Mesendoderm (in vitro differentiated cells): ENCODE data around the gene MRPS5.

Source experiments
- DNase-seq: peaks from one replicate; pipeline ENCODE4 v3.0.0; 2013
- H2AK5ac ChIP-seq: 2 replicates; pipeline ENCODE4 v1.6.1; 2013; ENCODE audit warnings: low read length, inconsistent platforms
- H2BK120ac ChIP-seq: 2 replicates; pipeline ENCODE4 v1.6.1; 2013; ENCODE audit warnings: low read depth, mild to moderate bottlenecking, low read length, moderate library complexity, mixed read lengths
- H2BK15ac ChIP-seq: replicated peaks from 2 replicates; pipeline ENCODE4 v1.6.1; 2013; ENCODE audit warnings: low read depth, mild to moderate bottlenecking, moderate library complexity
- H2BK5ac ChIP-seq: 2 replicates; pipeline ENCODE4 v1.6.1; 2013; ENCODE audit warnings: low read length, inconsistent platforms
- H3K18ac ChIP-seq: 2 replicates; pipeline ENCODE4 v1.6.1; 2013; ENCODE audit warnings: mild to moderate bottlenecking, low read length, mixed read lengths
- H3K23ac ChIP-seq: one replicate; pipeline ENCODE4 v1.6.1; 2013; ENCODE audit warnings: low read length
- H3K27ac ChIP-seq: 2 replicates; pipeline ENCODE4 v1.5.1; 2013; ENCODE audit warnings: low read depth, mild to moderate bottlenecking, inconsistent platforms, low read length, moderate library complexity
- H3K27me3 ChIP-seq: 2 replicates; pipeline ENCODE4 v1.6.1; 2013; ENCODE audit warnings: low read length, control low read depth, mild to moderate bottlenecking, inconsistent platforms; ENCODE audit not compliant: insufficient read depth, poor library complexity
- H3K36me3 ChIP-seq: 2 replicates; pipeline ENCODE4 v1.6.1; 2013; ENCODE audit warnings: low read length, inconsistent platforms; ENCODE audit not compliant: control insufficient read depth, insufficient read depth
- H3K4ac ChIP-seq: one replicate; pipeline ENCODE4 v1.6.1; 2013; ENCODE audit warnings: low read depth, mild to moderate bottlenecking, low read length, moderate library complexity
- H3K4me1 ChIP-seq: 2 replicates; pipeline ENCODE4 v1.6.1; 2013; ENCODE audit warnings: low read depth, low read length, inconsistent platforms; ENCODE audit not compliant: control insufficient read depth
- H3K4me2 ChIP-seq: 2 replicates; pipeline ENCODE4 v1.6.1; 2013; ENCODE audit warnings: low read length
- H3K4me3 ChIP-seq: 2 replicates; pipeline ENCODE4 v1.5.1; 2013; ENCODE audit warnings: mild to moderate bottlenecking, low read length
- H3K56ac ChIP-seq: one replicate; pipeline ENCODE4 v1.6.1; 2013; ENCODE audit warnings: low read length
- H3K79me1 ChIP-seq: 2 replicates; pipeline ENCODE4 v1.6.1; 2013; ENCODE audit warnings: low read length, inconsistent platforms
- H3K79me2 ChIP-seq: 2 replicates; pipeline ENCODE4 v1.6.1; 2013; ENCODE audit warnings: mild to moderate bottlenecking, low read length; ENCODE audit not compliant: control insufficient read depth, insufficient read depth
- H3K9ac ChIP-seq: 2 replicates; pipeline ENCODE4 v1.6.1; 2013; ENCODE audit warnings: low read length, inconsistent platforms
- H4K5ac ChIP-seq: one replicate; pipeline ENCODE4 v1.6.1; 2013; ENCODE audit warnings: low read length
- H4K8ac ChIP-seq: one replicate; pipeline ENCODE4 v1.6.1; 2013; ENCODE audit warnings: low read depth, mild to moderate bottlenecking, control low read depth, low read length, moderate library complexity
- WGBS: extraction: QIAGEN DNeasy Blood & Tissue Kit; methylation state at CpG from one replicate; pipeline ENCODE4 v1.1.7; 2013; ENCODE audit warnings: low lambda C conversion rate, missing lambda C conversion rate; ENCODE audit not compliant: insufficient coverage; ENCODE audit errors: extremely low coverage; 5-methylcytosine and 5-hydroxymethylcytosine counted together

The MRPS5 gene

GRCh38 chr2:95037384-95037839, 84.2 kb downstream of the MRPS5 start:
- Histone ChIP-seq H3K27me3 (no peaks in the 10 kb centered on the region), H3K27ac (no peak overlapping the region), H3K56ac (no peak overlapping the region), H3K4me3 (no peak overlapping the region), H3K79me2 (no peaks in the 10 kb centered on the region), H3K36me3 (no peaks in the 10 kb centered on the region), H2BK120ac (no peak overlapping the region), H4K5ac (no peak overlapping the region), H3K23ac (no peak overlapping the region), H3K4me1 (no peaks in the 10 kb centered on the region), H3K79me1 (no peaks in the 10 kb centered on the region), H3K18ac (no peak overlapping the region), H3K4me2 (no peak overlapping the region), H2BK5ac (no peak overlapping the region), H3K4ac (no peak overlapping the region), H4K8ac (no peak overlapping the region), H2BK15ac (no peak overlapping the region), H2AK5ac (no peak overlapping the region), H3K9ac (no peak overlapping the region)
- DNase-seq: no peak
- WGBS: no CpG with 5 or more reads among the region's 2 CpGs

GRCh38 chr2:95036596-95037383, 84.8 kb downstream of the MRPS5 start:
- H3K79me1 ChIP-seq: no peaks in the 10 kb centered on the region
- no CpG with 5 or more reads among the region's 3 CpGs for WGBS
- H4K5ac ChIP-seq: no peak overlapping the region
- H3K4me3 ChIP-seq: no peak overlapping the region
- H3K36me3 ChIP-seq: no peaks in the 10 kb centered on the region
- no peak overlapping the region for H3K56ac ChIP-seq
- H3K79me2 ChIP-seq: no peaks in the 10 kb centered on the region
- H3K27me3 ChIP-seq: no peaks in the 10 kb centered on the region
- no peaks in the 10 kb centered on the region for H3K4me1 ChIP-seq
- no peak overlapping the region for H2BK15ac ChIP-seq
- no peak overlapping the region for H3K27ac ChIP-seq
- H4K8ac ChIP-seq: no peak overlapping the region
- no peak overlapping the region for H3K4me2 ChIP-seq
- no peak for DNase-seq
- no peak overlapping the region for H3K18ac ChIP-seq
- H2BK5ac ChIP-seq: no peak overlapping the region
- H3K9ac ChIP-seq: no peak overlapping the region
- no peak overlapping the region for H2BK120ac ChIP-seq
- no peak overlapping the region for H2AK5ac ChIP-seq
- no peak overlapping the region for H3K23ac ChIP-seq
- no peak overlapping the region for H3K4ac ChIP-seq
